Cardiac fibroblast (primary cell): Measurements from ENCODE around the gene POLD3.

ENCODE experiments used
- DNase-seq, 2 donors: peaks; one replicate each; pipeline versions ENCODE4 v3.0.0 to v3.0.0-alpha.2; 2010; ENCODE audit warnings: low read depth in 2 of 2
- H3K4me3 ChIP-seq, 2 donors: replicated peaks in 1 of 2; 1 replicate in 1 of 2; 2 replicates in 1 of 2; pipeline ENCODE4 v1.5.1; 2011; ENCODE audit warnings: low read depth in 2 of 2, low read length in 2 of 2, mild to moderate bottlenecking in 2 of 2, moderate library complexity in 1 of 2
- TF ChIP-seq, protein P1 (sequence below): IDR thresholded peaks from one replicate; pipeline ENCODE4 v1.5.1; 2011; ENCODE audit warnings: low read depth, mild to moderate bottlenecking, low read length, inconsistent platforms

Gene POLD3

DNA sequence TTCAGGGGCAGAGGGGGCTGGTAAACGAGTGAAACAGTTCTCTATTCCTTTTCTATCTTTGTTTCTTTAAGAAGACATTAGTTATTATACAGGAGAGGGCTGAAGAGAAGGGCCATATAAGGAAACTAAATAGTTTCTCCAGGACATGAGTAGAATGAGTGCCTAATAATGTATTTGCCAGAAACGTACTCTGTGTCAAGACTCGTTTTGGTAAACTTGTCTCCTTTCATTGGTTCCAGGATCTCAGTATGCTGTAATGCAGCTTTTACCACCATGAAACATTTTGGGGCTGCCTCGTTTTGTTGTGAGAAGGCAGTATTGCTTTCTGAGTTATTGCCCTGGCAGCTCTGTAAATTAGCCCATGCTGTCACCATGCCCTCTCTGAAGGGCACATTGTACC, 51.7 kb downstream of the POLD3 start:
- no peak overlapping the region for H3K4me3 ChIP-seq
- no peak for DNase-seq
- TF ChIP-seq, protein P1, sequence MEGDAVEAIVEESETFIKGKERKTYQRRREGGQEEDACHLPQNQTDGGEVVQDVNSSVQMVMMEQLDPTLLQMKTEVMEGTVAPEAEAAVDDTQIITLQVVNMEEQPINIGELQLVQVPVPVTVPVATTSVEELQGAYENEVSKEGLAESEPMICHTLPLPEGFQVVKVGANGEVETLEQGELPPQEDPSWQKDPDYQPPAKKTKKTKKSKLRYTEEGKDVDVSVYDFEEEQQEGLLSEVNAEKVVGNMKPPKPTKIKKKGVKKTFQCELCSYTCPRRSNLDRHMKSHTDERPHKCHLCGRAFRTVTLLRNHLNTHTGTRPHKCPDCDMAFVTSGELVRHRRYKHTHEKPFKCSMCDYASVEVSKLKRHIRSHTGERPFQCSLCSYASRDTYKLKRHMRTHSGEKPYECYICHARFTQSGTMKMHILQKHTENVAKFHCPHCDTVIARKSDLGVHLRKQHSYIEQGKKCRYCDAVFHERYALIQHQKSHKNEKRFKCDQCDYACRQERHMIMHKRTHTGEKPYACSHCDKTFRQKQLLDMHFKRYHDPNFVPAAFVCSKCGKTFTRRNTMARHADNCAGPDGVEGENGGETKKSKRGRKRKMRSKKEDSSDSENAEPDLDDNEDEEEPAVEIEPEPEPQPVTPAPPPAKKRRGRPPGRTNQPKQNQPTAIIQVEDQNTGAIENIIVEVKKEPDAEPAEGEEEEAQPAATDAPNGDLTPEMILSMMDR, result no peak

- TF ChIP-seq, protein P1, result no peak
- no peak overlapping the region for H3K4me3 ChIP-seq
- no peak for DNase-seq
Measured at GRCh38 chr11:74646215-74646614, 53.8 kb downstream of the POLD3 start.

- TF ChIP-seq, protein P1, result no peak
- H3K4me3 ChIP-seq, result no peak overlapping the region
- no peak for DNase-seq
Measured at GRCh38 chr11:74646954-74647353, 54.6 kb downstream of the POLD3 start.

DNA sequence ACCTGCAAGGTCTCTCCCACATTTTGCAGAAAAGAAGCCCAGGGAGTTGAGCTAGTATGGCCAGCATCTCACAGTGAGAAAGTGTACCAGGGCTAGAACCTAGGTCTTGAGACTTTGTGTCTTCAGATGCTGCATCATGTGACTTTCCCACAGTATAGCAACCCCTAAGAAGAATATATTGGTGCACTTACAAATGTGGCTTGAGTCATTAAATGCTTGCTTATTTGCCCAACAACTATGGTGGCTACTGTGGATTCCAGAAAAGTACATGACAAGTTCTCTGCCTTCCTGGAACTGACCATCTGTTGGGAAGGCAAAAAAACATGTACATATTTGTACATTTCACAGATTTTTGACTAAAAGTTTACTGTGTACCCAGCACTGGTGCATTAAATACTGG, 55.0 kb downstream of the POLD3 start:
- no peak overlapping the region for H3K4me3 ChIP-seq
- TF ChIP-seq, protein P1, result no peak
- DNase-seq, result peak; percentile 21

DNA sequence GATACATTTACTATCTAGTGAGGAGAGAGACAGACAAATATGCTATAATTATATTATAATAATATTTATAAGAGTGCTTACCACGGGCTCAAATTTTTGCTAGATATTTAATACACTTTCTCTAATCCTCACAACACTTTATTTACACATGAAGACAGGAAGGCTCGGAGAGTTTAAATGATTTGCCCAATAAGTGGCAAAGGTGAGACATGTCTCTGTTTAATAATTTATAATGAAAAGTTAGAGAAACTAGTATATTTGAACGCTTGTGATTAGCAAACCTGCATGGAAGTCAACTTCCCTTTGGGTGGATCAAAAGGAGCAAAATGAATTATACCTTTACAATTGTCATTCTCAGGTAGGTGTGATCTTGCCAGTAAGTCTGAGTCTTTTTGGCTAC, 55.4 kb downstream of the POLD3 start:
- no peak for DNase-seq
- no peak overlapping the region for H3K4me3 ChIP-seq
- TF ChIP-seq, protein P1, result no peak

DNA sequence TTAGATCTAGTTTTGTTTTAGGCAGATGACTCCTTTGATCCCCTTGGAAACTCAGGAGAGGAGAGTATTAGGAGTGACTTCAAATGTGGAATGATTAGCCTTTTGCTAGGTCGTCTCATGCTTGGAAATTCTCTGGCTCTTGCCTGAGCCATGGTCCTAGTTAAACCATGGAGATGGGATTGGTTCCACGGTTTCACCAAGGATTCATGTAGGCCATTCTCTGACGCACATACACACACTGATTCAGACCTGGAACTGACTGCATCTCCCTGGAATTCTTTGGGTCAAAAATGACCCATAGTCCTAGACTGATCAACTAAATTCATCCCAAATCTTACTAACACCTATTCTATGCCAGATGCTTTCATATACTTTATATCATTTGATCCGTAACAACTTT, 56.5 kb downstream of the POLD3 start:
- DNase-seq, result peak in 1 of 2 donors; percentile 17
- TF ChIP-seq, protein P1, result no peak
- no peak overlapping the region for H3K4me3 ChIP-seq

DNA sequence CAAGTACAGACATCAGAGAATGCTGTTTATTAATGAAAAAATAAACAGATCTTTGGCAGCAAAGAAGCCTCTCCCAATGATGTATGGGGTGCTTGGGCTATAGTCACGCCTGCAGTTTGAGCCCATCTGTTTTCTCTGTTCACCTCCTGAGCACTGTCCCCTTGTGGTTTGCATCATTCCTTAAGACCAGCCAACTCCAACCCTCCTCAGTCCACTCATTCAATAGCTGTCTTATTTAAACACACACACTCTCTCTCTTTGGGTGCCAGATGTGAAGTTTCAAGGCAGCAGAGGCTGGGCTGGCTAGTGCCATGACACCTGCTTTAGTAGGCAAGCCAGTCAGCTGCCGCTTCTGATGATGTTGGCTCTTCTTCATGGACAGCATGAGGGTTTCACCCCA, 58.1 kb downstream of the POLD3 start:
- peak; percentile 41 to 44 for DNase-seq
- TF ChIP-seq, protein P1, result no peak
- no peak overlapping the region for H3K4me3 ChIP-seq
